HG03139 (cell line): ENCODE data around the gene TRA2A.

Experiments
- ATAC-seq: cut with Tn5 transposase; IDR thresholded peaks from one replicate; pipeline ENCODE4 v1.9.1; 2021; ENCODE audit not compliant: unreplicated experiment

Gene TRA2A

GRCh38 chr7:23471106-23471859, 60.5 kb downstream of the TRA2A start:
- peak; percentile 35 for ATAC-seq

- no peak for ATAC-seq
Observed at GRCh38 chr7:23470330-23471105, 61.3 kb downstream of the TRA2A start, which contains the start of gene IGF2BP3. IGF2BP3 (minus strand) TSS chr7:23470491; CDS start chr7:23470110, 381 bp downstream.

- no peak for ATAC-seq
Observed at GRCh38 chr7:23469961-23470250, 61.9 kb downstream of the TRA2A start.

- ATAC-seq, result no peak
Observed at GRCh38 chr7:23469150-23469960, 62.4 kb downstream of the TRA2A start.

- ATAC-seq, result no peak
Observed at GRCh38 chr7:23468526-23469149, 63.1 kb downstream of the TRA2A start.

- no peak for ATAC-seq
Observed at GRCh38 chr7:23467806-23468525, 63.8 kb downstream of the TRA2A start.

- no peak for ATAC-seq
Observed at GRCh38 chr7:23467291-23467805, 64.4 kb downstream of the TRA2A start.

- ATAC-seq, result no peak
Observed at GRCh38 chr7:23462846-23463245, 68.9 kb downstream of the TRA2A start.

- no peak for ATAC-seq
Observed at GRCh38 chr7:23458044-23458443, 73.7 kb downstream of the TRA2A start.

- no peak for ATAC-seq
Observed at GRCh38 chr7:23456093-23456492, 75.7 kb downstream of the TRA2A start.

GRCh38 chr7:23454881-23455526, 76.8 kb downstream of the TRA2A start:
- ATAC-seq, result no peak
